Stimulated activated naive B cell treated with anti-CD40 and anti-IgM and Interleukin-4, amounts not matched to agents 10 μg/mL and 1 μg/mL and 100 μg/mL, for 72 hours (primary cell): ENCODE data around the gene NPBWR2.

Experiments
- ATAC-seq, 2 donors: fragments of 150-1000 bp; cut with Tn5 transposase; replicated peaks; 2 replicates each; pipeline ENCODE4 v1.10.0; 2021; ENCODE audit warnings: moderate library complexity in 1 of 2
- DNase-seq: peaks from one replicate; pipeline ENCODE4 v3.0.0; 2021
- H3K27ac Mint-ChIP-seq: one replicate; pipeline ENCODE4 v1.8.0; 2022; ENCODE audit warnings: mild to moderate bottlenecking, mixed read lengths
- H3K27me3 Mint-ChIP-seq, 2 donors: one replicate each; pipeline ENCODE4 v1.8.0; 2022; ENCODE audit warnings: mixed read lengths in 2 of 2
- H3K36me3 Mint-ChIP-seq, 2 donors: one replicate each; pipeline ENCODE4 v1.8.0; 2022; ENCODE audit warnings: mixed read lengths in 2 of 2, mild to moderate bottlenecking in 1 of 2
- H3K4me1 Mint-ChIP-seq, 2 donors: one replicate each; pipeline ENCODE4 v1.8.0; 2022; ENCODE audit warnings: mixed read lengths in 2 of 2, mild to moderate bottlenecking in 1 of 2
- H3K4me3 Mint-ChIP-seq, 2 donors: one replicate each; pipeline ENCODE4 v1.8.0; 2022; ENCODE audit warnings: mild to moderate bottlenecking in 2 of 2, mixed read lengths in 2 of 2, moderate library complexity in 1 of 2
- H3K9me3 Mint-ChIP-seq, 2 donors: one replicate each; pipeline ENCODE4 v1.8.0; 2022; ENCODE audit warnings: mixed read lengths in 2 of 2, mild to moderate bottlenecking in 1 of 2

The NPBWR2 gene

GRCh38 chr20:64105846-64106434 is 1.4 kb downstream of the NPBWR2 start:
- peak overlapping the region; percentile 17 for H3K27ac Mint-ChIP-seq
- no peaks in the 10 kb centered on the region for H3K9me3 Mint-ChIP-seq

GRCh38 chr20:64104667-64105451 is 2.5 kb downstream of the NPBWR2 start:
- DNase-seq: no peak
- no peak for ATAC-seq
- Mint-ChIP-seq H3K9me3 (no peaks in the 10 kb centered on the region), H3K36me3 (no peaks in the 10 kb centered on the region), H3K27ac (no peak overlapping the region), H3K27me3 (peaks cover 17 to 32% of the 10 kb centered on the region in 2 donors), H3K4me1 (peaks cover 35 to 62% of the 10 kb centered on the region in 2 donors), H3K4me3 (no peak overlapping the region)

More at GRCh38 chr20:64105846-64106434, 1.4 kb downstream of the NPBWR2 start:
- Mint-ChIP-seq H3K4me3 (no peak overlapping the region), H3K27me3 (peaks cover 17 to 30% of the 10 kb centered on the region in 2 donors), H3K36me3 (no peaks in the 10 kb centered on the region), H3K4me1 (peaks cover 40 to 59% of the 10 kb centered on the region in 2 donors)
- DNase-seq (no peak), ATAC-seq (no peak)

DNA sequence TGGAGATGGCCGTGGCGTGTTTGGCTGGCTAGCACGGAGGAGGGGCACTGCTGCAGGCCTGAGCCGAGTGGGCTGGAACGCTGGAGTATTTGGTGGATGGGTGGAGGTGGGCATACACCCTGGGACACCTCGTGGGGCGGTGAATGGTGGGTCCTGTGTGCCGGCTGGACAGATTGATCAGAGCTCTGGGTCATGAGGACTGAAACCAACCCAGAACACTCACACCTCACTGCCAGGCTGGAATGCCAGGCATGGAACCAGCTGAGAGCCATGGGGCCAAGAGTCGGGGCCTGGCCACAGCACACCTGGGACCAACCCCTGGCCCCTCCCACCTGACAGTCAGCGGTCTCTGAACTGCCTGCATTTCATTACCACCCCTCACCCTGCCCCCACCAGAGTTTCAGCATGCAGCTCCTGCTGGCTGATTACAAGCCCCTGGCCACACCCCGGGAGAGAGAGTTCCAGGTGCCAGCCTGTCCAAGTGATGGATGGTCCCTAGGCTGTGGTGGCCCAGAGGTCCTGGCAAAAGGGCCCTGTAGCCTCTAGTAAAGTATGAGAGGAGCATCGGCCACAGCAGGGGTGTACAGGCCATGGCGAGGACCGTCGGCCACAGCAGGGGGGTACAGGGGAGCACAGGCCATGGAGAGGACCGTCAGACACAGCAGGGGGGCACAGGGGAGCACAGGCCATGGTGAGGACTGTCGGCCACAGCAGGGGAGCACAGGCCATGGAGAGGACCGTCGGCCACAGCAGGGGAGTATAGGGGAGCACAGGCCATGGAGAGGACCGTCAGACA is 3.3 kb downstream of the NPBWR2 start:
- H3K9me3 Mint-ChIP-seq: no peaks in the 10 kb centered on the region
- peaks cover 17 to 32% of the 10 kb centered on the region in 2 donors for H3K27me3 Mint-ChIP-seq
- H3K4me3 Mint-ChIP-seq: no peak overlapping the region
- H3K27ac Mint-ChIP-seq: no peak overlapping the region
- DNase-seq: peak; percentile 0
- H3K36me3 Mint-ChIP-seq: no peaks in the 10 kb centered on the region
- peaks cover 35 to 57% of the 10 kb centered on the region in 2 donors for H3K4me1 Mint-ChIP-seq
- no peak for ATAC-seq

- no peaks in the 10 kb centered on the region for H3K36me3 Mint-ChIP-seq
- ATAC-seq (no peak), DNase-seq (no peak)
- peak overlapping the region; percentile 82 for H3K27ac Mint-ChIP-seq
- no peaks in the 10 kb centered on the region for H3K9me3 Mint-ChIP-seq
- H3K4me1 Mint-ChIP-seq: peaks cover 22 to 45% of the 10 kb centered on the region in 2 donors
- H3K4me3 Mint-ChIP-seq: peak overlapping the region; percentile 78 to 79
- H3K27me3 Mint-ChIP-seq: peaks cover 17 to 32% of the 10 kb centered on the region in 2 donors
These were observed 4.6 kb downstream of the NPBWR2 start for GRCh38 chr20:64102647-64103354.

DNA sequence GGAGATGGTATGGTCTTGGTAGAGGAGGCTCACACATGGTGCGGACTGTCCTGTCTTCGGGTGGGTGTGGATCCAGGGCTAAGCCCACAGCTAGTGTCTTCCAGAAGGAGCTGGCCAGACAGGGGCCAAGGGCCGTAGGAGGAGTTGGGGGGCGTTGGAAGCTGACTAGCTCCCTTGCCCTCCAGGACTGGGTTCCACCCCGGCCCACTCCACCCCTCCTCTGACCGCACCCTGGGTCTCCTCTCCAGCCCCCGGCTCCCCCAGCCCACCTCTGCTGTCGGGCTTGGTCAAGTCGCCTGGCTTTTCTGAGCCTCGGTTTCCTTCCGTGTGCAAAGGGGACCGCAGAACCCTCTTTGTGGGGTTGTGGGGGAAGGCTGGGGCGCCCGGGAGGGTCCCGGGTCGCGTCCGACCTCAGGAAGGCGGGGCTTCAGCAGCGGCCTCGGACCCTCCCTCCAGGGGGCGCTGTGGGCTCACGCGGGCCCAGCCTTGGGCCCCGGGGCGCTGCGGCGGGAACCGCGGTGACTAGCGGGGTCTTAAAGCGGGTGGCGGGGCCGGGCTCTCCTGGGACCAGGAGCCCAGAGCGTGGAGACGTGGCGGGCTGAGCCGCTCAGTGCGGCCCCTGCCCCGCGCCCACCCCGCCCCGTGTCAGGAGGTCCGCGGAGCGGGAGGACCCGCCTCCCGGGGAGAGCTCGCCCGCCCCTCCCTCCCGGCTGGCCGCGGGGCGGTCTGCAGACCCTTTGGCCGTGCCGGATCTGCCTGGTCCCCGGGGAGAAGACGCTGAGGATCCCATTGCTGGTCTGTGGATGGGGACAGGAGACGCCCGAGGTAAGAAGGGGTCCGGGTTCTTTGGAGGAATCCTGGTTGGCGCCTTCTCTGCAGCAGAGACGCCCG is 5.4 kb downstream of the NPBWR2 start:
- DNase-seq: no peak
- Mint-ChIP-seq H3K27me3 (peaks cover 17 to 32% of the 10 kb centered on the region in 2 donors), H3K4me3 (peak overlapping the region; percentile 78 to 79), H3K4me1 (peaks cover 16 to 37% of the 10 kb centered on the region in 2 donors), H3K9me3 (peaks cover 0 to under 1% of the 10 kb centered on the region in 2 donors), H3K36me3 (peaks cover 1% of the 10 kb centered on the region in 2 donors), H3K27ac (peak overlapping the region; percentile 70)
- peak; percentile 59 to 72 for ATAC-seq

GRCh38 chr20:64100946-64101688 is 6.2 kb downstream of the NPBWR2 start:
- H3K36me3 Mint-ChIP-seq: peaks cover 7% of the 10 kb centered on the region in 2 donors
- H3K27ac Mint-ChIP-seq: peak overlapping the region; percentile 70
- H3K4me1 Mint-ChIP-seq: peaks cover 18 to 31% of the 10 kb centered on the region in 2 donors
- H3K27me3 Mint-ChIP-seq: peaks cover 17 to 32% of the 10 kb centered on the region in 2 donors
- peak overlapping the region; percentile 56 to 67 for H3K4me3 Mint-ChIP-seq
- DNase-seq (no peak), ATAC-seq (no peak)
- H3K9me3 Mint-ChIP-seq: peaks cover 2 to 5% of the 10 kb centered on the region in 2 donors

DNA sequence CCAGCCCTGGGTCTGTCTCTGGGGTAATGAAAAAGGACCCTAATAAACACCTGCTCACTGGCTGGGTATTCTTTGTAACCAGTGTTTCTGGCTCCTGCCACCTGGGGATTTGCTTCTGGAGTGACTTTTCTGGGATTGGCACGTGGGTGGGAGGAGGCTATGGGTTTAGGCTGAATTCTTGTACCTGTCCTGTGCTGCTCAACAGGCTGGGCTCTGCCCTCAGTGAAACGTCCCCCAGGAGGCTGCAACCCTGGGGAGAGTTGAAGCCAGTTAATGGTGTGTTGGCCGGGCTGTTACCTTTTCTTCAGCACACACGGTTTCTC is 6.8 kb downstream of the NPBWR2 start:
- Mint-ChIP-seq H3K36me3 (peaks cover 7% of the 10 kb centered on the region in 2 donors), H3K9me3 (peaks cover 2 to 5% of the 10 kb centered on the region in 2 donors)
- peak in 1 of 2 donors; percentile 12 for ATAC-seq

DNA sequence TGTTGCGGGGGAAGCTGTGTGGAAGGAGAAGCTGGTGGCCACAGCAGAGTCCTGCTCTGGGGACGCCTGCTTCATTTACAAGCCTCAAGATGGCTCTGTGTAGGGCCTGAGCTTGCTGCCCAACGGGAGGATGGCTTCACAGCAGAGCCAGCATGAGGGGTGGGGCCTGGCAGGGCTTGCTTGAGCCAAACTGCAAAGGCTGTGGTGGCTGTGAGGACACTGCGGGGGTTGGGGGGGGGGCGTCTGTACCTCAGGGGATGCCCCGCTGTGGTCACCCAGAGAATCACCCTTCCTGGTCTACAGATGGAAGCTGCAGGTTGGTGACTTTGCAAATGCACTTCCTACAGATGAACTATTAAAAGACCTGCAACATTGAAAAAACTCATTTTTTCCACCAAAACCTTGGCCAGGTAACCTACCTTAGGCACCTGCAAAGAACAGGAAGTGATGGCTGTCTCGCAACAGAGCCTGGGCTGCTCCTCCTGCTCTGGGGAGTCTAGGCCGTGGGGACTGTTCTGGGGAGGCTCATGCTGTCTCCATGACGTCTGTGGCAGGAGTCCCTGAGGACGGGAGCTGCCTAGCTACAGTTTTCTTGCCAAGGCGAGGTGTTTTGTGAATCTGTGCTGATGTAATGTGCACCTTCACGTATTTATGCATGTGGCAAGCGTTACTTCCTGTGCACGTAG is 7.3 kb downstream of the NPBWR2 start:
- Mint-ChIP-seq H3K27ac (no peak overlapping the region), H3K27me3 (peaks cover 17 to 32% of the 10 kb centered on the region in 2 donors), H3K4me1 (peaks cover 21 to 31% of the 10 kb centered on the region in 2 donors), H3K36me3 (peaks cover 7% of the 10 kb centered on the region in 2 donors), H3K9me3 (peaks cover 2 to 5% of the 10 kb centered on the region in 2 donors), H3K4me3 (no peak overlapping the region)
- ATAC-seq: peak; percentile 80 to 88
- peak; percentile 72 for DNase-seq

More for the DNA sequence above, 6.8 kb downstream of the NPBWR2 start:
- H3K27ac Mint-ChIP-seq: peak overlapping the region; percentile 48
- no peak overlapping the region for H3K4me3 Mint-ChIP-seq
- H3K27me3 Mint-ChIP-seq: peaks cover 17 to 32% of the 10 kb centered on the region in 2 donors
- H3K4me1 Mint-ChIP-seq: peaks cover 20 to 31% of the 10 kb centered on the region in 2 donors
- no peak for DNase-seq

DNA sequence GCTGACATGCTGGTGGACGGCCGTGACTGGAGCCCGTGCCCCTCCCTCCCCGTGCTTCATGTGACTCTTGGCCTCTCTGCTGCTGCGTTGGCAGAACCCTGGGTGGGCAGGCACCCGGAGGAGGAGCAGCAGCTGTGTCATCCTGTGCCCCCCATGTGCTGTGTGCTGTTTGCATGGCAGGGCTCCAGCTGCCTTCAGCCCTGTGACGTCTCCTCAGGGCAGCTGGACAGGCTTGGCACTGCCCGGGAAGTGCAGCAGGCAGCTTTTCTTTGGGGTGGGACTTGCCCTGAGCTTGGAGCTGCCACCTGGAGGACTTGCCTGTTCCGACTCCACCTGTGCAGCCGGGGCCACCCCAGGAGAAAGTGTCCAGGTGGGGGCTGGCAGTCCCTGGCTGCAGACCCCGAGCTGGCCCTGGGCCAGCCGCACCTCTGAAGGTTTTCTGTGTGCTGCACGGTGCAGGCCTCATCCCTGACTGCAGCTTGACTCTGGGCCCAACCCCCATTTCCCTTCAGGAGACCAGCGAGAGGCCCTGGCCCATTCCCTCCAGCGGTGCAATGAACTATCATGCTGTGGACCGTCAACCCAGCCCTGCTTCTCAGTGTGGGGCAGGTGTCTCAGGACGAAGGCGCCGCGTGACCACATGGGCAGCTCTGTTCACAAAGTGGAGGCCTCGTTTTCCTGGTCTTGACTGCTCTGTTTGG is 8.1 kb downstream of the NPBWR2 start:
- Mint-ChIP-seq H3K9me3 (peaks cover 2 to 5% of the 10 kb centered on the region in 2 donors), H3K4me1 (peaks cover 21 to 31% of the 10 kb centered on the region in 2 donors), H3K27me3 (peaks cover 17 to 29% of the 10 kb centered on the region in 2 donors), H3K36me3 (peaks cover 7% of the 10 kb centered on the region in 2 donors), H3K27ac (no peak overlapping the region), H3K4me3 (no peak overlapping the region)
- ATAC-seq (no peak), DNase-seq (no peak)

DNA sequence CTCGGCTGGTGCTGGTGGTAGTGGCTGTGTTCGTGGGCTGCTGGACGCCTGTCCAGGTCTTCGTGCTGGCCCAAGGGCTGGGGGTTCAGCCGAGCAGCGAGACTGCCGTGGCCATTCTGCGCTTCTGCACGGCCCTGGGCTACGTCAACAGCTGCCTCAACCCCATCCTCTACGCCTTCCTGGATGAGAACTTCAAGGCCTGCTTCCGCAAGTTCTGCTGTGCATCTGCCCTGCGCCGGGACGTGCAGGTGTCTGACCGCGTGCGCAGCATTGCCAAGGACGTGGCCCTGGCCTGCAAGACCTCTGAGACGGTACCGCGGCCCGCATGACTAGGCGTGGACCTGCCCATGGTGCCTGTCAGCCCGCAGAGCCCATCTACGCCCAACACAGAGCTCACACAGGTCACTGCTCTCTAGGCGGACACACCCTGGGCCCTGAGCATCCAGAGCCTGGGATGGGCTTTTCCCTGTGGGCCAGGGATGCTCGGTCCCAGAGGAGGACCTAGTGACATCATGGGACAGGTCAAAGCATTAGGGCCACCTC is 8.8 kb downstream of the NPBWR2 start:
- Mint-ChIP-seq H3K9me3 (peaks cover 2 to 5% of the 10 kb centered on the region in 2 donors), H3K27me3 (peaks cover 14 to 22% of the 10 kb centered on the region in 2 donors), H3K4me3 (no peak overlapping the region), H3K4me1 (peaks cover 21 to 31% of the 10 kb centered on the region in 2 donors), H3K36me3 (peaks cover 7% of the 10 kb centered on the region in 2 donors), H3K27ac (no peak overlapping the region)
- ATAC-seq (no peak), DNase-seq (no peak)

- H3K4me3 Mint-ChIP-seq: no peak overlapping the region
- DNase-seq (no peak), ATAC-seq (no peak)
- peaks cover 20 to 22% of the 10 kb centered on the region in 2 donors for H3K4me1 Mint-ChIP-seq
- peaks cover 7% of the 10 kb centered on the region in 2 donors for H3K36me3 Mint-ChIP-seq
- peaks cover 2 to 5% of the 10 kb centered on the region in 2 donors for H3K9me3 Mint-ChIP-seq
- peaks cover 6 to 8% of the 10 kb centered on the region in 2 donors for H3K27me3 Mint-ChIP-seq
- no peak overlapping the region for H3K27ac Mint-ChIP-seq
These were observed 10.8 kb downstream of the NPBWR2 start for GRCh38 chr20:64096535-64096934.
